GM18508 (cell line): Measurements from ENCODE around the gene IL17F.
"Not testable (repeated sequence)": the region's sequence is repeated elsewhere in the genome, so short reads cannot be mapped to it uniquely, and the experiment has no call there.

Experiments
- ATAC-seq: cut with Tn5 transposase; IDR thresholded peaks from one replicate; pipeline ENCODE4 v1.9.1; 2021; ENCODE audit warnings: moderate number of reproducible peaks; ENCODE audit not compliant: insufficient read depth, unreplicated experiment

IL17F gene

GRCh38 chr6:52249078-52249477, 4.8 kb upstream of the IL17F start:
- ATAC-seq = no peak

- ATAC-seq = no peak
Measured at GRCh38 chr6:52245425-52245824, 1.1 kb upstream of the IL17F start.

GRCh38 chr6:52243282-52243893, 912 bp downstream of the IL17F start:
- ATAC-seq = no peak

GRCh38 chr6:52241819-52242218, 2.5 kb downstream of the IL17F start:
- ATAC-seq = no peak

GRCh38 chr6:52233975-52234823, 10.1 kb downstream of the IL17F start:
- ATAC-seq = peak; percentile 61

GRCh38 chr6:52233005-52233404, 11.3 kb downstream of the IL17F start:
- no peak for ATAC-seq

GRCh38 chr6:52231406-52232127, 12.7 kb downstream of the IL17F start:
- no peak for ATAC-seq

GRCh38 chr6:52230685-52231084, 13.6 kb downstream of the IL17F start:
- ATAC-seq = no peak

GRCh38 chr6:52227495-52227894, 16.8 kb downstream of the IL17F start:
- ATAC-seq = peak; percentile 100

GRCh38 chr6:52221302-52221701, 23.0 kb downstream of the IL17F start:
- no peak for ATAC-seq

GRCh38 chr6:52217761-52218160, 26.5 kb downstream of the IL17F start:
- ATAC-seq = no peak

- no peak for ATAC-seq
Measured at GRCh38 chr6:52216932-52217575, 27.2 kb downstream of the IL17F start.

GRCh38 chr6:52215787-52216186, 28.5 kb downstream of the IL17F start:
- no peak for ATAC-seq

- no peak for ATAC-seq
Measured at GRCh38 chr6:52213127-52213526, 31.2 kb downstream of the IL17F start.

GRCh38 chr6:52210227-52210626, 34.1 kb downstream of the IL17F start:
- ATAC-seq = no peak

GRCh38 chr6:52209770-52210169, 34.5 kb downstream of the IL17F start:
- no peak for ATAC-seq

- no peak for ATAC-seq
Measured at GRCh38 chr6:52208612-52209011, 35.7 kb downstream of the IL17F start.

- no peak for ATAC-seq
Measured at GRCh38 chr6:52207066-52207465, 37.2 kb downstream of the IL17F start.

GRCh38 chr6:52201493-52201892, 42.8 kb downstream of the IL17F start:
- no peak for ATAC-seq

- no peak for ATAC-seq
Measured at GRCh38 chr6:52201046-52201445, 43.3 kb downstream of the IL17F start.

- not testable (repeated sequence) for ATAC-seq
Measured at GRCh38 chr6:52200088-52200487, 44.2 kb downstream of the IL17F start.
